Loucy (cell line): Measurements from ENCODE around the gene CAPZA1.

Source experiments
- CTCF ChIP-seq: fragments of 200-600 bp; sonication (generic); conservative IDR thresholded peaks from 2 replicates; pipeline ENCODE4 v1.5.1; 2014; ENCODE audit warnings: mild to moderate bottlenecking, antibody characterized with exemption, low read length
- EZH2phosphoT487 ChIP-seq: fragments of 200-600 bp; IDR thresholded peaks from 2 replicates; pipeline ENCODE4 v1.6.1; 2018; ENCODE audit warnings: antibody characterized with exemption, mild to moderate bottlenecking, moderate library complexity, borderline replicate concordance

DNA sequence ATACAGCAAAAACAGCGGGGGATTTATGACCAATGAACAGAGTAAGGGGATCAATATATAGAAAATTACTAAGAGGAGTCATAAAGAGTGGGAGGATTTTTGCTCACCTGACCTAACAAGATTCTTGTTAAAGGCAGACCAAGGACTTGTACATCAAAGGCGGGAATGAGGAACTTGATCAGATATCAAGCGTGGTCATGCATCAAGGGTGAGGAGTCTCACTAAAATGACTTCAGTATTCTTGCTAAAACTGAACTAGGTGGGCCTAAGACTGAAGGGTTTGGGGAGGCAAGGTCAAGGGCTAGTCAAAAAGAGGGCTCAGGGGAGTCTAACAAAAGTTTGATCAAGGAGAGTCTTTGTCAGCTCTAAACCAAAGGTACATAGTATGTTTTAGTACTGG lies 56.9 kb downstream of the CAPZA1 start:
- no peak for TF ChIP-seq CTCF
- TF ChIP-seq EZH2phosphoT487 = no peak
